ENCODE results near the gene RFTN2.
A peak's percentile ranks its signal among the peaks of the same experiment; 100 is the strongest.
"Not testable (repeated sequence)": the region's sequence is repeated elsewhere in the genome, so short reads cannot be mapped to it uniquely, and the experiment has no call there.

The RFTN2 gene

DNA sequence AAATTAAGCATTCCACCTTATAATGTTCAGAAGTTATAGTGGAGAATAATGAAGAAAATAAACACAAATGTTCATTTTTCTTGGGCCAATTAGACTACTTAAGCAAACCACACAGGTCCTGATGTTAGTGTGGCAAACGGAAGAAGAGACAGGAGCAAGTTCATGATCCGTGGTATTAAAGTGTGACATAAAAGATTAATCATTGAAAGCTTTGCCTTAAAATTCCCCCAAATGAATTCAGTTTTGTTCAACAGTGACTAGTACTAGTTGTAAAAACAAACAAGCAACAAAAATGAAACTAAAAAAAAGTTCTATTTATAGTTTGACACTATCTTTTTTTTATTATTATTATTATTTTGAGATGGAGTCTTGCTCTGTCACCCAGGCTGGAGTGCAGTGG, 73.7 kb downstream of the RFTN2 start:
- no peak for DNase-seq

DNA sequence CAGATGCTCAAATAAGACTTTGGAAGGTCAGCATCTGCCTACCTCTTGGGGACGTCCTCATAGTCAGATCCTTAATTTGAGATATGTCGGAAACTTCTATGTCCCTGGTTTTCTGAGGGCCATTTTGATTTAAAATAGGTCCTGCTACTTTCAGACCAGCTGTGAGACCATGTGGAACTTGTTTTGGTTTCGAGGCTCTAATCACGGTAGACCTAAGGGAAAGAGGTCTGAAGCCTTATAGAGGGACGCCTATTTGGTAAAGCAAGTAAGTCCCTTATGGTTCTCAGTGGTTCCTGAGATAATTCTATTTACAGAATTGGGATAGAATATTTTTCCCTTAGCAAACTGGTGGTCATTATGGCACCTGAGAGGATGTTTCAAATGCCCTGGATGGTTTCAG, 75.1 kb downstream of the RFTN2 start:
- DNase-seq: no peak

DNA sequence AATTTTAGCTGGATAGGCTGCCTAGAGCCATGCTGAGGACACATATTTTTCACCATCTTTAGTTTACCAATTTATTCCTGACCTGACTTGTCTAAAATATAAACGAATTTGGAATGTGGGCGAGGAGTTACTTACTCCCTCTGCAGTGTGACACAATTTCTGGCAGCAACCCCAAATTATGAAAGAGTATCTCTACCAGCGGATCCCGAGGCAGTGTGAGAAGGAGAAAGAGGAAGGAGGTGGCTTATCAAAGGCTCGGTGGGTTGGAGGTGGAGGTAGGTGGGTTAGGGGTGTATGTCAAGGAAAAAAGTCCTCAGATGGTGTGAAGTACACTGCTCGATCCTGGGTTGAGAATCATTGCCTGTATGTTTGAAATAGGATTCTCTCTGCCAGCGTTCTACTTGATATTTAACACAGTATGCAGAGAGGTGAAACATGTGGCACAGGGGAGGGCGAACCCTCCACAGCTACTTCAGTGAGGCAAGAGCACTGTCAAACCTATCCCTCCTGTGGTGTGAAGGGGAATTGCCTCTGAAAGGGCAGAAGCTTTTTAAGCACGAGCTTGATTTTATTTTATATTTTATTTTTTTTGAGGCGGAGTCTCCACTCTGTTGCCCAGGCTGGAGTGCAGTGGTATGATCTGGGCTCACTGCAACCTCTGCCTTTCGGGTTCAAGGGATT, 76.0 kb downstream of the RFTN2 start:
- peak; percentile 2 to 16 for DNase-seq

DNA sequence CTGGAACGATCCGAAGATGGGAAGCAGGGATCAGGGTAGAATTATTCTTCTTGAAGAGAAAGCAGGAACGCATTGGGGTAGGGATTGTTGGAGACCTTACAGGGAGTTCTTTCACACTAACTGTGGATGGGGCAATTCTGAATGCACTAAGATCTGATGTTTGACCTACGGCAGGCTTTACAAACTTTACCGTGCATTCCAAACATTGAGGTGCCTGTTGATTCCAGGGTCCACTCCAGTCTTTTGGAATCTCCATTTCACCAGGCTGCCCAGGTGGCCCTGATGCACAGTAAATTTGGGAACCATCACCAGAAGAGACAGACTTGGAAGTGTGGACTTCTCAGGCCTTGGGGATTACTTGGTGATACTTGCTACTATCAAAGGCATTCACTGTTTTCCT, 76.9 kb downstream of the RFTN2 start:
- no peak for DNase-seq

DNA sequence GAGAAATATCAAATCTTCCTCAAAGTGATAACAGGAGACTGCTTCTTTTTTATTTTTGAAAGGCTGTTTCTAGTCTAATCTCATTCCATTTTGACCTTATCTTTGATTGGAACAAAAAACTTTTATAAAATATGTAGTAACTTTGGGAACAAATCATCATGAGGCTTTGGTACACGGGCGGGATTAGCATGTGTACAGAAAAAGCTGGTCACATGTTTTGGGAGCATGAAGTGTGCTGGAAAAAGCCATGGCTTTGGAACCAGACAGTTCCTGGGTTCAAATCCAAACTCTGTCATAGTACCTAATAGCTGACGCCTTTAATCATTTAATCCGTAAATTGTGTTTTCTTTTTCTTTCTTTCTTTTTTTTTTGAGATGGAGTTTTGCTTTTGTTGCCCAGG, 78.2 kb downstream of the RFTN2 start:
- DNase-seq: no peak

DNA sequence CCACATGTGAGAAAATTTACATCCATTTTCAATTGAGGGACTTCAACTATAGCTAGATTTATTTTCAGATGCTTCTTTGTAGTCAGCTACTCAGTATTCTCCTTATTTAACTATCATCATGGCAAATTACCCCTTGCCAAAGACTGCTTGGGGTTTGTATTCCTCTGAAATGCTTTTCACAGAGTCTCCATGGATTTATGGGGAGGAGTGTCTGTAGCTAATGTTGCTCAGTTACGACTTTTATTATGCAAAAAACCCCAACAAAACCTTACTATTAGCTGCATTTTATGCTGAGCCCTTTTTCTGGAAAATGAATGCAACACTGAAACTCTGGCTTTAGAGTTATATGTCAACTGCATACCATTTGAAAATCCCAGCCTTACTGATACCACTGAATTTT, 78.6 kb downstream of the RFTN2 start:
- DNase-seq: no peak

DNA sequence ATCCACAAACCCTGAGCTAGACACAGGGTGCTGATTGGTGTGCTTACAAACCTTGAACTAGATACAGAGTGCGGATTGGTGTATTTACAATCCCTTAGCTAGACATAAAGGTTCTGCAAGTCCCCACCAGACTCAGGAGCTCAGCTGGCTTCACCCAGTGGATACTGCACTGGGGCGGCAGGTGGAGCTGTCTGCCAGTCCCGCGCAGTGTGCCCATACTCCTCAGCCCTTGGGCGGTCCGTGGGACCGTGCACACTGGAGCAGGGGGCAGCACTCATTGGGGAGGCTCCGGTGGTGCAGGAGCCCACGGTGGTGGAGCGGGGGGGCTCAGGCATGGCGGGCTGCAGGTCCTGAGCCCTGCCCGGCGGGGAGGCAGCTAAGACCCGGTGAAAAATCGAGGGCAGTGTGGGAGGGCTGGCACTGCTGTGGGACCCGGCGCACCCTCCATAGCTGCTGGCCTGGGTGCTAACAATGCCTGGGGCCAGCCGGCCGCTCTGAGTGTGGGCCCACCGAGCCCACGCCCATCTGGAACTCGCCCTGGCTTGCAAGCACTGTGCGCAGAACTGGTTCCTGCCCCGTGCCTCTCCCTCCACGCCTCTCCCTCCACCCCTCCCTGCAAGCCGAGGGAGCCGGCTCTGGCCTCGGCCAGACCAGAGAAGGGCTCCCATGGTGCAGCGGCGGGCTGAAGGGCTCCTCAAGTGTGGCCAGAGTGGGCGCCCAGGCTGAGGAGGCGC, 83.9 kb downstream of the RFTN2 start:
- DNase-seq: no peak

DNA sequence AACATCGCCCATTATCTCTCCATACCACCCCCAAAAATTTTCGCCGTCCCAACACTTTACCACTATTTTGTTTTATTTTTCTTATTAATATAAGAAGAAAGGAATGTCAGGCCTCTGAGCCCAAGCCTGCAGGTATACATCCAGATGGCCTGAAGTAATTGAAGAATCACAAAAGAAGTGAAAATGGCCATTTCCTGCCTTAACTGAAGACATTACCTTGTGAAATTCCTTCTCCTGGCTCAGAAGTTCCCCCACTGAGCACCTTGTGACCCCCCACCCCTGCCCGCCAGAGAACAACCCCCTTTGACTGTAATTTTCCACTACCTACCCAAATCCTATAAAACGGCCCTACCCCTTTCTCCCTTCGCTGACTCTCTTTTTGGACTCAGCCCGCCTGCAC, 88.1 kb downstream of the RFTN2 start:
- DNase-seq: not testable (repeated sequence)

DNA sequence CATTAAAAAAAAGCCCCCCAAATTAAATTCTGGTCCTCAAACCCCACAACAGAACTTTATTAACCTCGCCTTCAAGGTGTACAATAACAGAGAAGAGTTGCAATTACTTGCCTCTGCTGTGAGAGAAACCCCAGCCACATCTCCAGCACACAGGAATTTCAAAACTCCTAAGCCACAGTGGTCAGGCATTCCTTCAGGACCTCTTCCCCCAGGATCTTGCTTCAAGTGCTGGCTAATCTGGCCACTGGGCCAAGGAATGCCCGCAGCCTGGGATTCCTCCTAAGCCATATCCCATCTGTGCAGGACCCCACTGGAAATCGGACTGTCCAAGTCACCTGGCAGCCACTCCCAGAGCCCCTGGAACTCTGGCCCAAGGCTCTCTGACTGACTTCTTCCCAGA, 95.2 kb downstream of the RFTN2 start:
- not testable (repeated sequence) for DNase-seq

DNA sequence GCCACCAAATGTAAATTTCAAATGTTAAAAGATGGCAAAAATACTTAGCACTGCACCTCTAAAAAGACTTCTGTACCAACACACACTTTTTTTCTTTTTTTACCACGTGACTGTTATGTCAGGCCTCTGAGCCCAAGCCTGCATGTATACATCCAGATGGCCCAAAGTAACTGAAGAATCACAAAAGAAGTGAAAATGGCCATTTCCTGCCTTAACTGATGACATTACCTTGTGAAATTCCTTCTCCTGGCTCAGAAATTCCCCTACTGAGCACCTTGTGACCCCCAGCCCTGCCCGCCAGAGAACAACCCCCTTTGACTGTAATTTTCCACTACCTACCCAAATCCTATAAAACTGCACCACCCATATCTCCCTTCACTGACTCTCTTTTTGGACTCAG, 97.1 kb downstream of the RFTN2 start:
- not testable (repeated sequence) for DNase-seq

DNA sequence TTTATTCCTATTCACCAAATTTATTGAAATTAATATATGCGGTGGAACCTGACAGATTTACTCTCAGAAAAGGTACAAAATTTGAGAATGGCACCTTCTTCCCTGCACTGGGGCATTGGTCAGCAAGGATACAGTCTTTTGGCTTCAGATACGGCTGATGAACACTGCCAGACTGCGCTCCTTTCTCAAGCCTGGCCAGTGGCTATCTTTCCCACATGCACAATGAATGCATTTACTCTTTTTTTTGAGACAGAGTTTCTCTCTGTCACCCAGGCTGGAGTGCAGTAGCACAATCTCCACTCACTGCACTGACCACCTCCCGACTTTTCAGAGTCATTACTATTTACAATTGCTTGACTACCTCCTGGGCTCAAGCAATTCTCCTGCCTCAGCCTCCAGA, 97.9 kb downstream of the RFTN2 start:
- DNase-seq: no peak

DNA sequence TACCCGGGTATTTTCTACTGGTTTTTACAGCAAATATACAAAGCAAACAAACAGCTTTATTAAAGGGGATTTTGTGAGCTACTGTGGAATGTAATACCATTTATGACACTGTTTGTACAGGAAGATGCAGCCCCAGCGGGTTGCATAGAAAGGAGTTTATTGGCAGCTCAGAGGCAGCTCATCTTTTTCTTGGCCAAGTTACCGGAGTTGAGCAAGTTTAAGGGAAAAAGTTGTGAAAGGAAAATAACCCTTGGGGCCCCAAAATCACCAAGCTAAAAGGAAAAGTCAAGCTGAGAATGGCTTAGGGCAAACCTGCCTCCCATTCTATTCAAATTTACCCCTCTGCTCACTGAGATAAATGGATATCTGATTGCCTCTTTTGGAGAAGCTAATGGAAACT, 98.8 kb downstream of the RFTN2 start:
- DNase-seq: no peak

DNA sequence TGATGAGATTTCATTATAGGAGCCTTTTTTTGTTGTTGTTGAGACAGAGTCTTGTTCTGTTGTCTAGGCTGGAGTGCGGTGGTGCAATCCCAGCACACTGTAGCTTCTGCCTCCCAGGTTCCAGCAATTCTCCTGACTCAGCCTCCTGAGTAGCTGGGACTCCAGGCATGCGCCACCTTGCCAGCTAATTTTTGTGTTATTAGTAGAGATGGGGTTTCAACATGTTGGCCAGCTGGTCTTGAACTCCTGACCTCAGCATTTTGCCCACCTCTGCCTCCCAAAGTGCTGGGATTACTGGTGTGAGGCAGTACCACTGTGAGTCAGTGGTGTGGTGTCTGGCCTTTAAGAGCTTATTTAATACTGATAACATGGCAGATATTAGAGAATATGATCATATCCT, 99.4 kb downstream of the RFTN2 start:
- no peak for DNase-seq

DNA sequence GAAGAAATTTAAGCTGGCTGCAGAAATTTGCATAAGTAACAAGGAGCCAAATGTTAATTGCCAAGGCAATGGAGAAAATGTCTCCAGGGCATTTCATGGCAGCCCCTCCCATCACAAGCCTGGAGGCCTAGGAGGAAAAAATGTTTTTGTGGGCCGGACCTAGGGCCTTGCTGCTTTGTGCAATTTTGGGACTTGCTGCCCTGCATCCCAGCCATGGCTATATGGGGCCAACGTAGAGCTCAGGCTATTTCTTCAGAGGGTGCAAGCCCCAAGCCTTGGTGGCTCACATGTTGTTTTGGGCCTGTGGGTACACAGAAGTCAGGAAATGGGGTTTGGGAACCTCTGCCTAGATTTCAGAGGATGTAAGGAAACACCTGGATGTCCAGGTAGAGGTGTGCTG, 101.8 kb downstream of the RFTN2 start:
- DNase-seq: no peak

DNA sequence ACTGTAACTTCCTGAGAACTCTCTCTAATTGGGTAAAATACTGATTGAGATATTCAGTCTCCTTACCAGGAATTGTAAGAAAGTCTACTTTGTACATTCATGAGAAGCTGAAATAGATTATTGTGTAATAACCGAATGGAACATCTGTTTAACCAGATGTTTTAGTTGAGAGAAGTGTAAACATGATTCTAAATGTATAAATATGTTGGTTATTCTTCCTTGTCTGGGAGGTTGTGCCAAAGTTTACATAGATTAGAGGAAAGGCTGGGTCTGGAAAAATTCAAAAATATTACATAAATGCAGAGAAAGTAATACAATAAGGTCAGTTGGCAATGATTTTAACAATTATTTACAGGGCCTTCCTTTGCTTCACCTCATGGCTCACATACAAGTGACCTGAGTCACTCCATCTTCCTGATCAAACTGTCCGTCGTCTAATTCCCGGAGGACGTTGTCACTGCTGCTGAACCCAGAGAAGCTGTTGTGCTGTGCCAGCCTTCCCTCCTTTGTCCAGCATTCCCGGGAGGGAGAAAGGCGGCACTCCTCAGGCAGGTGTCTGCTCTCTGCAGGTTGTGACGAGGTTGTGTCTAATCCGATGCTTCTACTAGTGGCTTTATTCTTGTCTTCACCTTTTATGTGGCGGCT, 103.6 kb downstream of the RFTN2 start:
- DNase-seq: no peak

DNA sequence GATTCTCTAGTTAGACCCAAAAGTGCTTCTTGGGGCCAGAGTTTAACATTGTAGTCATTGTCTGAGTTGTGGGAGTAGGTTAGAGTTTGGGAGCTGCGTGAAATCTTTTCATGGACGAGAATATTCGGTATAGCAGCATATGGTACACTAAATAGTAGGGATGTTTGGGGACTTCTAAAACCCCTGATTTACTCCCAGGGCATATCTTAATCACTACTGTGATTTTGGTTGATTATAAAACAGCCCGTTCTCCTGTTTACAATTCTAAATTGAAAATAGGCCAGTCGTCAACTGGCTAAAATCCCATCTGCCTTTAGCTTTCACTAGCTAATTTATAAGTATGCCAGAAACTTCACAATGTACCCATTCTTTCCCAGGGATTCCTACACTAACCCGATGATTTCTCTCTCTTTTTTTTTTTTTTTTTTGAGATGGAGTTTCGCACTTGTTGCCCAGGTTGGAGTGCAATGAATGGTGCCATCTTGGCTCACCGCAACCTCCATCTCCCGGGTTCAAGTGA, 115.2 kb downstream of the RFTN2 start:
- no peak for DNase-seq

DNA sequence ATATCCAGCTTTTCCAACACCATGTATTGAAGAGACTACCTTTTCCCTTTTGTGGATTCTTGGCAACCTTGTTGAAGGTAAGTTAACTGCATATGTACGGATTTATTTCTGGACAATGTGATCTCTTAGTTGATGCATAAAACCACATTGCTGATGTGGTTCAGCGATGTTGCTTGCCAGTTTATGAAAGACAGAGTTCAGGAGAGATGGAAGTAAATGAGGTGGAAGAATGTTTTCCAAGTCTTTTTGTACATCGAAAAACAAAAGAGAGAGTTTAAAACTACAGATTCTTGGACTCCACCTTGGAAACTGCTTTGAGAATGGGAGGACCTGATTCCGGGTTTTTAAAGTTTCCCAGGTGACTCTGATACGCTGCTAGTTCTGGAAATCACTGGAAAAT, 115.7 kb downstream of the RFTN2 start:
- no peak for DNase-seq

DNA sequence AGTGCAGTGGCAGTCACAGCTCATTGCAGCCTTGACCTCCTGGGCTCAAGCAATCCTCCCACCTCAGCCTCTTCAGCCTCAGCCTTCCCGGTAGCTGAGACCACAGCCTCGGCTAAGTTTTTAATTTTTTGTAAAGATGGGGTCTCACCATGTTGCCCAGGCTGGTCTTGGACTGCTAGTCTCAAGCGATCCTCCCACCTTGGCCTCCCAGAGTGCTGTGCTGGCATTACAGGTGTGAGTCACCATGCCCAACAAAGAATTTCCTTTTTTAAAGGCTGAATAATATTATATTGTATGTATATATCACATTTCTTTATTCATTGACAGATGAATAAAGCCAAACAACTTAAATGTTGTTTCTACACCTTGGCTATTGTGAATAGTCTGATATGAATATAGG, 117.0 kb downstream of the RFTN2 start:
- no peak for DNase-seq

DNA sequence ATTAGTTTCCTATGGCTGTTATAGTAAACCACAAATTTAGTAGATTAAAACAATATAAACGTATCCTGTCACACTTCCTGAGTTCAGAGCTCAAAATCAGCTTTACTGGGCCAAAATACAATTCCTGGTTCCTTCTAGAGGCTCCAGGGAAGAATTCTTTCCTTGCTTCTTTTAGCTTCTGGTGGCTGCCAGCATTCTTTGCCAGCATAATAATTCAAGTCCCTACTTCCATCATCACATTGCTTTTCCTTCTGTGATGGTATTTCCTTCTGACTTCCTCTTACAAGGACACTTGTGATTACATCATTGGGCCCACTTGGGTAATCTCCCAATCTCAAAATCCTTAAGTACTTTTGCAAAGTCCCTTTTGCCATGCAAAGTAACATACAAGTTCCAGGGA, 118.9 kb downstream of the RFTN2 start:
- DNase-seq: no peak

DNA sequence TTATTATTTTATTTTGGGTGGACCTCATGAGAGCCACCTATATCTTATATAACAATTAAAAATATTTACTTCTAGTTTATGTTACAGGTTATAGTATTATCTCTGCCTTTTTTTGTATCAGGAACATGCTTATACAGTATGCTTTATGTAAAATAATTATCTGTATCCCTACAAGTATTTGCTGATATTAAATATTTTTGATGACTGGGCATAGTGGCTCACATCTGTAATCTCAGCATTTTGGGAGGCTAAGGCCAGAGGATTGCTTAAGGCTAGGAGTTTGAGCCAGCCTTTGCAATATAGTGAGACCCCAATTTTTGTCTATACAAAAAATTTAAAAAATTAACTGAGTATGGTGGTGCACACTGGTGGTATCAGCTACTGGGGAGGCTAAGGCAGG, 119.9 kb downstream of the RFTN2 start:
- DNase-seq: no peak

DNA sequence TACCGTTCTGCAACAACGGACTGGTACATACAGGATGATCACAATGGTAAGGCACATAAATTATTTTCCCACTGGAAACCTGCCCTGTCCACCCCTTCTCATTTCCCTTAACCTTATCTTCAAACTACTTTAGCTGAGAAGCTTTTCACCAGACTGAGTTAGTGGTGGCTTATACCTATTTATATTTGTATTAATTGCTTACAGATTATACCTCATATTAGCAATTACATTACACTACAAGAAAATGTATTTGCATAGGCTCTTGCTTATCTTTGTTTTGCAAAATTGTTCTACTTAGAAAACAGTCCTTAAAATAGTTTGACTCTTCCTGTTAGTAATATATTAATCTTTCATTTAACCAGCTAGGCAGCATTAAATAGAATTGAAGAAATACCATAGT, 124.1 kb downstream of the RFTN2 start:
- DNase-seq: not testable (repeated sequence)

DNA sequence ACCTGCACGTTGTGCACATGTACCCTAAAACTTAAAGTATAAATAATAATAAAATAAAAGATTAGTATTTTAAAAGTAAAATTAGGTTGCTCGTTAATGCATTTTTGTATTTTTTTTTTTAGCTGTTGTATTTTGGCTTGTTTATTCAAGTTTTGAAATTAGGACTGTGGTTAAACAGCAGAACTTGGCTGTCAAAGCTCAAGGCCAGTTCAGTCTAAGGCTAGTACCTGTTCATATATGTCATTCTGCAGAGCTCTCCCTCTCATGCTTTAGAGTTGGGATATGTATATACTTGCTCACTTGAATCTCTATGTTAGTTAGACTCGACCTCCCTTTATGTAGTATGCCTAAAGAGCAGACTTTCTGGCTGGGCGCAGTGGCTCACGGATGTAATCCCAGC, 126.8 kb downstream of the RFTN2 start:
- DNase-seq: no peak

DNA sequence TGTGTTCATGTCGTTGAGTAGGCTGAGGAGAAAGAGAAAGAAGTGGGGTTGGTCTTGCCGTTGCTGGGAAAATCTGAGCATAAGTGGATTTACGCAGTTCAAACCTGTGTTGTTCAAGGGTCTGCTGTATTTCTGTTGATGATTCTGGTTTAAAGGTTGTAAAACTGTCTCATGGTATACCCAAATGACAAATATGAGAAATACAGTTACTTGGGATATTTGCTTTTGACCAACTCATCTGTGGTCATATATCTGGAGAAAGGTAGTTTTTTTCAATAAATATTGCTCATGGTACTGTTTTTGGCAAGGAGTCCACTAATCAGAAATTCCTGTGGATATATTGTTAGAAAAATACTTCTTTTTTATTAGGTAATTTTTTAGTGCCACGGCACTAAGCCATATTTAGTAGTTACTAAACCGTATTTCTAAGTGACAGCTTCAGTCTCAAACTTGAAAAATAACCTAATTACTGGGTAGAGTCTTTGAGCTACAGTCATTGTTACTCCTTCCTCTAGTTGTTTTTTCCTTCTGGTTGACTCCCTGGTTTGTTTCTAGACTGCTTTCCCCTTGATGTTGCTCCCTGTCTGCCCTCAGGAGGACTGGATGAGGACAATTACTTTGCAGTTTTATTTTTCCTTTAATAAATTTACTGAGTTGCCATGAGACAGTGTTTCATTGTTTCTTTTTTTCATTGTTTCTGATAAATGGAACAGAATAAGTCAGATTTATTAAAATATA, 128.1 kb downstream of the RFTN2 start:
- DNase-seq: no peak
